GM12878 (cell line): ENCODE results near the gene SRGAP1. TPM values are rescaled to one million over a fixed set of nuclear protein-coding genes. Genes with fewer than 3 reads are reported as not detected.
A peak's percentile ranks its signal among the peaks of the same experiment; 100 is the strongest.

Experiments used
- ATAC-seq: fragments of 200-7000 bp; cut with Tn5 transposase; 3 replicates; pipeline ENCODE4 v1.9.1; 2020; ENCODE audit warnings: mild to moderate bottlenecking, moderate library complexity
- BruUV-seq: library from RNA; stranded (reverse); fragments of 400-500 nt; replicated peaks from 2 replicates; lab custom pipeline; 2021; lab: Mats Ljungman, UMichigan
- CTCF ChIA-PET: fragments of 300-600 bp; sonication (Branson Sonifier 250); formaldehyde crosslinking; extraction: SDS; loops from one replicate; lab custom pipeline; 2021; ENCODE audit warnings: inconsistent platforms; lab: Yijun Ruan, JAX
- POLR2A ChIA-PET: fragments of 350-600 bp; formaldehyde crosslinking; extraction: SDS; loops from one replicate; lab custom pipeline; 2021; ENCODE audit warnings: inconsistent platforms; lab: Charles Lee
- RAD21 ChIA-PET: fragments of 300-600 bp; sonication (Branson Sonifier 250); formaldehyde crosslinking; loops from one replicate; lab custom pipeline; 2023; ENCODE audit warnings: antibody characterized with exemption; ENCODE audit not compliant: unreplicated experiment; lab: Charles Lee
- SMC1A ChIA-PET: fragments of 300-600 bp; sonication (Branson Sonifier 250); formaldehyde crosslinking; loops from one replicate; lab custom pipeline; 2023; ENCODE audit not compliant: unreplicated experiment, uncharacterized antibody; lab: Charles Lee
- DNase-seq: peaks from one replicate; pipeline ENCODE4 v3.0.0-alpha.2; 2011; ENCODE audit warnings: low read depth, low spot score
- FAIRE-seq: peaks from 3 replicates; lab custom pipeline; 2011; peaks lifted over from hg19 to GRCh38; lab: Jason Lieb, UNC
- H2AFZ ChIP-seq: 2 replicates; pipeline ENCODE4 v1.6.0; 2011; ENCODE audit warnings: low read depth, low read length, control low read depth; ENCODE audit not compliant: control insufficient read depth
- H3K27ac ChIP-seq: 2 replicates; pipeline ENCODE4 v1.5.1; 2011; ENCODE audit warnings: control low read depth; ENCODE audit not compliant: control insufficient read depth, insufficient read depth
- H3K27me3 ChIP-seq, 2 experiments: replicated peaks in 1 of 2; 2 replicates each; pipeline versions ENCODE4 v1.6.0 to v1.6.1; 2011; ENCODE audit warnings: low read length in 1 of 2; ENCODE audit not compliant: control insufficient read depth in 2 of 2, insufficient read depth in 2 of 2
- H3K36me3 ChIP-seq, 2 experiments: 2 replicates each; pipeline ENCODE4 v1.5.1; 2011; ENCODE audit warnings: low read length in 1 of 2; ENCODE audit not compliant: control insufficient read depth in 2 of 2, insufficient read depth in 2 of 2
- H3K4me1 ChIP-seq: 2 replicates; pipeline ENCODE4 v1.6.1; 2011; ENCODE audit warnings: mild to moderate bottlenecking, low read length, moderate library complexity, mixed read lengths; ENCODE audit not compliant: control insufficient read depth, insufficient read depth
- H3K4me2 ChIP-seq: 2 replicates; pipeline ENCODE4 v1.6.0; 2011; ENCODE audit warnings: control low read depth; ENCODE audit not compliant: control insufficient read depth, insufficient read depth
- H3K4me3 ChIP-seq: fragments of 200-600 bp; sonication (generic); 2 replicates; pipeline ENCODE4 v1.5.1; 2016
- H3K79me2 ChIP-seq: 2 replicates; pipeline ENCODE4 v1.6.0; 2011; ENCODE audit warnings: low read length; ENCODE audit not compliant: control insufficient read depth, insufficient read depth
- H3K9ac ChIP-seq: 2 replicates; pipeline ENCODE4 v1.8.0; 2011; ENCODE audit warnings: low read length, control low read depth, mixed read lengths; ENCODE audit not compliant: control insufficient read depth, insufficient read depth
- H3K9me3 ChIP-seq: replicated peaks from 3 replicates; pipeline ENCODE4 v1.5.1; 2011; ENCODE audit warnings: mild to moderate bottlenecking, low read length; ENCODE audit not compliant: control insufficient read depth, insufficient read depth
- H4K20me1 ChIP-seq: 2 replicates; pipeline ENCODE4 v1.6.0; 2011; ENCODE audit not compliant: control insufficient read depth, insufficient read depth
- ATF2 ChIP-seq: IDR thresholded peaks from 2 replicates; pipeline ENCODE4 v1.6.1; 2012; ENCODE audit warnings: low read length, inconsistent platforms
- CBFB ChIP-seq: IDR thresholded peaks from 2 replicates; pipeline ENCODE4 v1.6.1; 2016; ENCODE audit warnings: antibody characterized with exemption, low read depth
- CBX5 ChIP-seq: sonication (generic); IDR thresholded peaks from 2 replicates; pipeline ENCODE4 v1.6.1; 2016; ENCODE audit warnings: low read depth, moderate library complexity, mild to moderate bottlenecking, inconsistent platforms
- HDGF ChIP-seq: fragments of 450-650 bp; IDR thresholded peaks from 2 replicates; pipeline ENCODE4 v1.6.1; 2016; ENCODE audit warnings: antibody characterized with exemption
- IRF3 ChIP-seq: fragments of 450-650 bp; IDR thresholded peaks from 2 replicates; pipeline ENCODE4 v1.6.1; 2014; ENCODE audit warnings: mild to moderate bottlenecking
- JUNB ChIP-seq: IDR thresholded peaks from 2 replicates; pipeline ENCODE4 v1.6.1; 2016; ENCODE audit warnings: antibody characterized with exemption, mild to moderate bottlenecking
- JUND ChIP-seq: IDR thresholded peaks from 2 replicates; pipeline ENCODE4 v1.6.1; 2012; ENCODE audit warnings: low read depth, mild to moderate bottlenecking, low read length, improper control_type of control experiment, moderate library complexity
- KDM1A ChIP-seq: fragments of 200-600 bp; sonication (generic); IDR thresholded peaks from 2 replicates; pipeline ENCODE4 v1.6.1; 2016; ENCODE audit warnings: borderline replicate concordance
- LARP7 ChIP-seq: fragments of 450-650 bp; IDR thresholded peaks from 2 replicates; pipeline ENCODE4 v1.6.1; 2017; ENCODE audit warnings: mild to moderate bottlenecking
- MYC ChIP-seq: IDR thresholded peaks from 2 replicates; pipeline ENCODE4 v1.6.1; 2011; ENCODE audit warnings: mild to moderate bottlenecking, low read length, moderate library complexity, inconsistent platforms; ENCODE audit not compliant: insufficient read depth, insufficient replicate concordance, insufficient read length, severe bottlenecking
- PBX3 ChIP-seq: IDR thresholded peaks from 2 replicates; pipeline ENCODE4 v1.6.1; 2011; ENCODE audit warnings: mild to moderate bottlenecking, low read depth, low read length, moderate library complexity; ENCODE audit not compliant: insufficient replicate concordance
- RAD51 ChIP-seq: fragments of 450-650 bp; IDR thresholded peaks from 2 replicates; pipeline ENCODE4 v1.6.1; 2016; ENCODE audit warnings: moderate library complexity, mild to moderate bottlenecking, inconsistent platforms
- STAT3 ChIP-seq: IDR thresholded peaks from 2 replicates; pipeline ENCODE4 v1.6.1; 2011; ENCODE audit warnings: low read depth, low read length, improper control_type of control experiment
- YBX1 ChIP-seq: fragments of 450-650 bp; IDR thresholded peaks from 2 replicates; pipeline ENCODE4 v1.6.1; 2016; ENCODE audit warnings: antibody characterized with exemption
- YY1 ChIP-seq: IDR thresholded peaks from 2 replicates; pipeline ENCODE4 v1.6.1; 2011; ENCODE audit warnings: low read depth, mild to moderate bottlenecking, low read length
- ZNF217 ChIP-seq: fragments of 450-650 bp; IDR thresholded peaks from 2 replicates; pipeline ENCODE4 v1.6.1; 2017; ENCODE audit warnings: antibody characterized with exemption, mild to moderate bottlenecking
- WGBS: methylation state at CpG from one replicate; pipeline ENCODE4 v1.1.6; 2016; ENCODE audit warnings: low lambda C conversion rate; ENCODE audit not compliant: insufficient replicate concordance, insufficient coverage; ENCODE audit errors: missing lambda C conversion rate; 5-methylcytosine and 5-hydroxymethylcytosine counted together
- in situ Hi-C: fragments of 300-500 bp; cut with MboI; formaldehyde crosslinking; loops from 9 replicates; pipeline ENCODE4 v1.14.3; 2018; ENCODE audit warnings: mixed read lengths
- intact Hi-C: fragments of 100-400 bp; cut with micrococcal nuclease; formaldehyde crosslinking; loops from one replicate; pipeline ENCODE4 v1.14.2; 2022; ENCODE audit not compliant: unreplicated experiment
- polyA plus RNA-seq, 11 experiments: library from polyadenylated mRNA; depleted of rRNA in 4 of 11; unstranded in 6 of 11; stranded (reverse) in 5 of 11; fragments of >200 nt; fragmentation: Nextera tagmentation in 4 of 11; fragmentation: Illumina TruSeq in 1 of 11; extraction: Ambion mirVana in 4 of 11; extraction: Trizol in 1 of 11; gene quantifications; 1 replicate in 1 of 11; 2 replicates in 10 of 11; pipeline versions ENCODE4 v1.2.1 to v1.2.3, GENCODE V29; 2011 to 2016; ENCODE audit warnings: inconsistent platforms in 2 of 11, missing spikeins in 2 of 11, low read depth in 1 of 11
- total RNA-seq, 4 experiments: library from RNA; depleted of rRNA in 3 of 4; stranded (reverse); fragments of >200 nt in 3 of 4; fragmentation: Illumina TruSeq in 1 of 4; extraction: Trizol in 1 of 4; gene quantifications; 2 replicates each; pipeline versions ENCODE4 v1.2.1 to v1.2.3, GENCODE V29; 2013 to 2021

Gene SRGAP1
- total and polyA plus RNA-seq, 10 of the 15 experiments (the other 5 are each of a cell fraction or from before 2014, with no cell fraction given), result 0.16 to 0.85 (median 0.46) TPM

- ChIA-PET SMC1A (interaction anchor here (1.3 kb wide), 1 partner anchor 37 kb away, joined by 3 read pairs; no protein-coding TSS in a partner anchor), RAD21 (no interaction called here), CTCF (interaction anchor here (2.9 to 4.1 kb wide), 2 partner anchors 11 to 14 kb away, joined by 8 to 22 read pairs; no protein-coding TSS in a partner anchor), POLR2A (no interaction called here)
- WGBS, result 76% methylated on average over 6 of the region's 6 CpGs
- peak; percentile 61 for ATAC-seq
- no peaks in the 10 kb centered on the region for H3K79me2 ChIP-seq
- no peaks in the 10 kb centered on the region for H4K20me1 ChIP-seq
- H3K27me3 ChIP-seq, result no peaks in the 10 kb centered on the region
- BruUV-seq, result no TSS peak
- no peak overlapping the region for H3K27ac ChIP-seq
- DNase-seq, result no peak
- H3K4me2 ChIP-seq, result no peak overlapping the region
- H3K9me3 ChIP-seq, result no peaks in the 10 kb centered on the region; the same call in 1 of the 3 replicates
- FAIRE-seq, result no peak
- intact Hi-C loops, result no loop called here
- peak overlapping the region; percentile 7; the same call in 1 of the 2 replicates for H2AFZ ChIP-seq
- peaks cover 25% of the 10 kb centered on the region for H3K4me1 ChIP-seq
- H3K36me3 ChIP-seq, result no peaks in the 10 kb centered on the region
- TF ChIP-seq MYC (no peak), RAD51 (no peak), JUNB (peak; percentile 50)
- in situ Hi-C loops, result no loop called here
- H3K9ac ChIP-seq, result no peak overlapping the region
- no peak overlapping the region for H3K4me3 ChIP-seq
These were observed 28.5 kb upstream of the SRGAP1 start for GRCh38 chr12:63816031-63816430.

- BruUV-seq, result no TSS peak
- in situ Hi-C loops (no loop called here), intact Hi-C loops (no loop called here)
- ATAC-seq (no peak), DNase-seq (no peak), FAIRE-seq (no peak)
- no peaks in the 10 kb centered on the region; the same call in 1 of the 3 replicates for H3K9me3 ChIP-seq
- H3K4me3 ChIP-seq, result no peak overlapping the region
- SMC1A ChIA-PET, result no interaction called here
- H3K27me3 ChIP-seq, result no peaks in the 10 kb centered on the region
- H3K79me2 ChIP-seq, result no peaks in the 10 kb centered on the region
- H3K4me1 ChIP-seq, result peaks cover 8% of the 10 kb centered on the region
- CTCF ChIA-PET, result interaction anchor here (0.6 to 1.6 kb wide), 3 partner anchors 13 to 765 kb away, joined by 3 read pairs; no protein-coding TSS in a partner anchor
- no peak overlapping the region for H2AFZ ChIP-seq
- 8% methylated on average over 1 of the region's 1 CpG for WGBS
- H4K20me1 ChIP-seq, result no peaks in the 10 kb centered on the region
- no peak overlapping the region for H3K27ac ChIP-seq
- RAD21 ChIA-PET, result no interaction called here
- H3K36me3 ChIP-seq, result no peaks in the 10 kb centered on the region
- H3K9ac ChIP-seq, result no peak overlapping the region
- no peak overlapping the region for H3K4me2 ChIP-seq
- POLR2A ChIA-PET, result no interaction called here
- no peak for TF ChIP-seq LARP7
- no peak for TF ChIP-seq CBX5
- no peak for TF ChIP-seq YBX1
- TF ChIP-seq PBX3, result no peak
- TF ChIP-seq KDM1A, result no peak
- no peak for TF ChIP-seq ZNF217
- TF ChIP-seq CBFB, result no peak
- TF ChIP-seq IRF3, result no peak
- TF ChIP-seq STAT3, result no peak
- TF ChIP-seq JUND, result no peak
- no peak for TF ChIP-seq HDGF
- no peak for TF ChIP-seq YY1
- TF ChIP-seq ATF2, result no peak
These were observed 24.1 kb upstream of the SRGAP1 start for GRCh38 chr12:63820427-63820826.
